GM13976 (cell line): Measurements from ENCODE around the gene ESR1.

Experiments
- DNase-seq: peaks from one replicate; pipeline ENCODE4 v3.0.0; 2012; ENCODE audit warnings: low spot score
- CTCF ChIP-seq: IDR thresholded peaks from 2 replicates; pipeline ENCODE4 v1.5.1; 2012; ENCODE audit warnings: borderline replicate concordance, mild to moderate bottlenecking; ENCODE audit not compliant: insufficient read depth; ENCODE audit errors: extremely low read depth, missing control alignments, control extremely low read depth
- in situ Hi-C: fragments of 300-500 bp; cut with MboI; formaldehyde crosslinking; loops from one replicate; pipeline ENCODE4 v1.12.0; 2022; ENCODE audit warnings: low sequenced_read_pairs, mixed read lengths, inconsistent platforms; ENCODE audit not compliant: unreplicated experiment

Gene ESR1

GRCh38 chr6:151992091-151992490 is 184.6 kb downstream of the ESR1 start:
- TF ChIP-seq CTCF, result no peak
- DNase-seq, result no peak
- in situ Hi-C loops, result no loop called here

- no peak for TF ChIP-seq CTCF
- DNase-seq, result no peak
- in situ Hi-C loops, result no loop called here
These were observed 185.9 kb downstream of the ESR1 start for GRCh38 chr6:151993364-151993763.

GRCh38 chr6:151998784-151999183 is 191.3 kb downstream of the ESR1 start:
- DNase-seq, result no peak
- no peak for TF ChIP-seq CTCF
- in situ Hi-C loops, result no loop called here

- in situ Hi-C loops, result no loop called here
- no peak for TF ChIP-seq CTCF
- no peak for DNase-seq
These were observed 191.7 kb downstream of the ESR1 start for GRCh38 chr6:151999194-151999593.

- TF ChIP-seq CTCF, result no peak
- in situ Hi-C loops, result no loop called here
- DNase-seq, result no peak
These were observed 193.9 kb downstream of the ESR1 start for GRCh38 chr6:152001408-152001807.

GRCh38 chr6:152002306-152002705 is 194.8 kb downstream of the ESR1 start:
- DNase-seq, result no peak

More at GRCh38 chr6:152002306-152002705, 194.8 kb downstream of the ESR1 start:
- in situ Hi-C loops, result no loop called here
- TF ChIP-seq CTCF, result no peak
